GM19468 (cell line): ENCODE data around the gene AKAP1.

Source experiments
- ATAC-seq: cut with Tn5 transposase; IDR thresholded peaks from one replicate; pipeline ENCODE4 v1.9.1; 2021; ENCODE audit warnings: mild to moderate bottlenecking, moderate library complexity, moderate number of reproducible peaks; ENCODE audit not compliant: unreplicated experiment; ENCODE audit errors: extremely low read depth

The AKAP1 gene

DNA sequence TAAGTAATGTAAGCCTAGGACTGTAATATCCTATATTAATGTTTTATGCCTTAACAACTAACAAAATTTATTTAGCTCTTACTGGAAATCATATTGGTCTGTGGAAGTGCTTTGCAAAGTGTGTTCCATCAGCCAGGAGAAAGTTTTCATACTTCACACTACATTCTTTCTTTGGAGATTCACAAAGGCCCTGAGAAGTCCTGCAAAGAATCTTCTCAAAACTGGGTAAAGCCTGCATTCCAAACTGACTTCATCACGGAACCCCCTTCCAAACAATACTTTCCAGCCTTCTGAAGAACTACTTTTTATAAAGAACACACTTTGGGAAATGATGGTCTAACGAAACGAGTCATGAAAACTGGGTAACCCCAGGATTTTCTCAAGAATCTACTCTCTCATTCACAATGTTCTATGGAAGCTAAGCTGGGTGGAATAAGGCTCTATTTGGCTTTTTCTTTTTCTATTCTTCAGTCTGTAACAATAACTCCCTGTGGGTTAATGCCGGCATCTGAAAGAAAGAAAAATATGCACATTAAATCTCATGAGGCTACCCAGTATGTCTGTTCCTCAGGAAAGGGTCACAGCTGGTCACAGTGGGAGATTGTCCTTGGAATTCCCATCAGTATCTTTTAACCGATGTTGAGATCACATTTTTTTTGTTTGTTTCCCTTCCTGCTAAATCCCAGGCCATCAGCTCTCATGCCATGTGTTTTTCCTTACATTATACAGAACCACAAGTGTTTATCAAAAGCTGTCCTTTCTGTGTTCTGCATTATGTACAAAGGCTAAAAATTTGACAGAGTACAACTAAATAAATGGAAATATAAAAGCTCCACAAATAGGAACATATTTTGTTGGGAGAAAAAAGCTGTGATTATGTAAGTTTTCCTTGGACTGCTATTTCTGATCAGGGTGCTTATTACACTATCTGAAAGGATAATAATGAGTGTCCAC lies 12.8 kb upstream of the AKAP1 start:
- ATAC-seq = no peak

DNA sequence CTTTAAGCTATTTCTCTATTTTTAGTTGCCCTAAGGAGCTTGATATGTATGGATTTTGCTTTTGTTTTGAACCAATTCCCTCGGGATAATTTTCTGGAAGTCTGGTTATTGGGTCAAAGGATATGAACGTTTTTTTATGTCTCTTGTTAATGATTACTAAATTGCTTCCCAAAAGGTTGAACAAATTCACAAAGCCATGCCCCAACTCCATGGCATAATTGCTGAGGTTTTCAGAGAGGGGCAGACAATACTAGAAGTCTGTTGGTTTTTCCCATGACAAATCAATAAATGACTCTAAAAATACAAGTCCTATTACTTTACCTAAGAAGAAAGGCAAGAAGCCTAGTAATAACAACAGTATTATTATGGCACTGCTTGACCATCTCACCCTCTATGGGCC lies 11.4 kb upstream of the AKAP1 start:
- ATAC-seq = no peak

DNA sequence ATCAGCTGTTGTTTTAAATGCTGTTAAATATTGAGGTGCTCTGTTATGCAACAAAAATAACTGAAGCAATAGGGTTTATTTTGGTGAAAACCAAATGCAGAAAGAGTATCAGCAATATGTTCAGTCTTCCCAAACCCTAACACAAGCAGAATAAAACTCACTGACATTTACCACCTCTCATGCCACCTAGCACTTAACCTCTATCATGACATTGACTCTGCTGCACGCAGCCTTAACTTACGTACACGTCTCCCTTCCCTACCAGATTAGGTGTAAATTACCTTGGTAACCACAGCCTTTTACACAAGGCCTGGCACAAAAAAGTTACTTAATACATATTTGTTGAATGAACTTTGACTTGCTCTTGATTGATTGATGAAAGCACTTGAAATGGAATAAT lies 9.9 kb upstream of the AKAP1 start:
- no peak for ATAC-seq

DNA sequence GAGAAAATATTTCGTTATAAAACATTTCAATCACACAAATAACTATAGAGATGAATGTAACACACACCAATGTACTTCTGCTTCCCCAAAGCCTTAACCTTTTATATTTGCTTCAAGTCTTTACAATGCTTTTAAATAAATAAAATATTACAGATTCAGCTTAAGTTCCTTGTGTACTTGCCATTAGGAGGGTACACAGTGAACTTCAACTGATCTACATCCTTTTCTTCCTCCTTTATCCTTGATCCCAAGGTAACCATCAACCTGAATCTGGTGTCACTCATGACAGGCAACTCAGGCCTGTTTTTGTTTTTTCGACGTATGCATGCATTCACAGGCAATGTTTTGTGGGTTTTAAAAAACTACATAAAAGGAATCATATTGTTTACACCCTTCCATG lies 9.3 kb upstream of the AKAP1 start:
- ATAC-seq = no peak

DNA sequence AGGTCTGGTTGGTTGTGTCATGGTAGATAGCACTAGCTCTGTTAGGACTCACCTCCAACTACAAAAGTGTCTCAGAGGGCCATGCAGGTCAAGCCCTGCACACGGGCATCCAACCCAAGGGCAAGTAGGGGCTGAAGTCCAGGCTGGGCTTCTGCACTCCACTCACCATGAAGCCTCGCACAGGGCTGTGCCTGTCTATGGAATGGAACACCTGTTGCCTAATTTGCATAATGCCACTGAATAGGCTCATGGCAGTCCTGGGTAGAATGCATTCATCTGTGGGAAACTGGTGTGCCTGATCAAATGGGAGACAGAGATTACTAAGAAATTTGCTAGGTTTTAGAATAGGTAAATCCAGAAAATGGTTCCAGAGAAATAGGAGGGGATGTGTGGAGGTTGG lies 8.0 kb upstream of the AKAP1 start:
- ATAC-seq = no peak

DNA sequence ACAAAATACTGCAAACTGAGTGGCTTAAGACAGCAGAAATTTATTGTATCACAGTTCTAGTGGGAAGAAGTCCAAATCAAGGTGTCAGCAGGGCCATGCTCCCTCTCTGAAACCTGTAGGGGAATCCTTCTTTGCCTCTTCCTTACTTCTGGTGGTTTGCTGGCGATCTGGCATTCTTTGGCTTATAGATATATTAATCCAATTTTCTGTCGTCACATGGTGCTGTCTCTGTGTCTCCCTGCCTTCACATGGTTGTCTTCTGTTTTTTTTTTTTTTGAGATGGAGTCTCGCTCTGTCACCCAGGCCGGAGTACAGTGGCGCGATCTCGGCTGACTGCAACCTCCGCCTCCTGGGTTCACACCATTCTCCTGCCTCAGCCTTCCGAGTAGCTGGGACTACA lies 6.8 kb upstream of the AKAP1 start:
- ATAC-seq = no peak

DNA sequence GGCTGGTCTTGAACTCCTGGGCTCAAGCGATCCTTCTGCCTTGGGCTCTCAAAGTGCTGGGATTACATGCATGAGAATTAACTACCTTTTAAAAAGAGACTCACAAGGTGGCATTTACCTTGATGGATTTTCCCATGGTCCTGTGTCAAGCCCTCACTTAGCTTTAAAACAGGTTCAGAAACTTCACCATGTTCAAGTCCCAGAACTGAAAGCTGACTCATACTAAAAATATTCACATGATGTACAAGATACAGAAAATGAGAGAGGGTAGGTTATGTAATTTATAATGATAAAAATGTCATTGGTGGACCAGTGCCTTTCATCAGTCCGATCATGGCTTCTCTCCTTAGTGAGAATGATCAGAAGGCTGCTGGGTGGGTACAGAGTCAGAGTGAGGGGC lies 4.3 kb upstream of the AKAP1 start:
- ATAC-seq = no peak

DNA sequence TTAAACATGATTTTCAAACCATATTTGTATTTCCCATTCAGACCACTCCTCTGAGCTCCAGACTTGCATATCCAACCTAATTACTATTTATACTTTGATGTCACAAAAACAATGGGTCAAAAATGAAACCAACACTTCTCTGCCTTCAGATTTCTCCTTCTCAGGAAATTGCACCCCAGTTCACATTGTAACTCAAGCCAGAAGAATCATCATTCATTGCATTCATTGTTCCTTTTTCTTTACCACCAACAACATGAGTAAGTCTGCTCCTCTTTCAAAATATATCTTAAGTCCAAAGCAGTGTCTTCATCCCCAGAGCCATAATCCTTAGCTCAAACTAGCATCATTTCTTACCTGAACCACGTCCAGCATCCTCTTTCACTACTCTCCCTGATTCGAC lies 2.6 kb upstream of the AKAP1 start:
- ATAC-seq = no peak

DNA sequence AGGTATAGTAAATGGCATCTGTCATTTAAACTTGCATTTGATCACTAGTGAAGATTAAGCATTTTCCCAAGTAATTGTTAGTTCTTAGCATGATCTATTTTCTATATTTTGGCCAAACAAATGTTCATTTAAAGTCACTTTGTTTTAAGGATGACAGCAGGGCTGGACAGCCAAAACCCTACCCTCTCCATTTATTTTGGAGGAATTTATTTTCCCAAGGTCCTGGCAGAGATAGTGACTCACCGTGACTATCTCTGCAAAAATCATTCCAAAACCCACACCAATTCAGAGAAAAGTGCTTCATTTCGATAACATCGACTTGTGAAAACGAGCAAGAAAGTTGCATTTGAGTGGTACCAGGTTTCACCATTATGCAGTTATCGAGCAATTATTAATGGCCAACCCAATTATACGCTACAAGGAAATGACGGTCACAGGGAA lies 665 bp upstream of the AKAP1 start:
- no peak for ATAC-seq

DNA sequence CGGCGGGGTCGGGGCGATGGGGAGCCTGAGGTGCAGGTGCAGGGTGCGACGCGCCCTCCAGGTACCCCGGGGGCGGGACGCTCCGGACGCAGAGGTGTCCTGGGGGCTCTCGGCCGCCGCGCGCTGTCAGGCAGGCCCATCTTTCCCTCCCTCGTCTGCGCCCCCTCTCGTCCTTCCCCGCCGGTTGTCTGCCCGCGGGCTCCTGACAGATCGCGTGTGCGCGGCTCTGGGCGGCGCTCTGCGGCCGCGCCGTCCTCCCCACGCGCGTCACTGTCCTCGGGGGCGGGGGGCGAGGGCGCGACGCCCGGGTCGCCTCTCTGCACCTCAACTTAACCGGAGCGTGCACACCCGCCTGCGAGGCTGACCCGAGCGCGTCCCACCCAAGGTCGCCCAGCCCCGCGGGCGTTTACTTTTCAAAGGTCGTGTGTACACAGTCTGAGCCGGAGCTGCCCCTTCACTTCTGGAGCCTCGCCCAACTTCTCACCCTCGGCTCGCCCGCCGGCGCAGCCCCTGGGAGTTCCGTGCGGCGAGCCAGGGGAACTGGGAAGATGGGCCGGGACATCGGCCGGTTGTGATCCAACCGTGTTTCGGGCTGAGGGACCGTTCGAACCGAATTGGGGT lies 512 bp downstream of the AKAP1 start:
- no peak for ATAC-seq

DNA sequence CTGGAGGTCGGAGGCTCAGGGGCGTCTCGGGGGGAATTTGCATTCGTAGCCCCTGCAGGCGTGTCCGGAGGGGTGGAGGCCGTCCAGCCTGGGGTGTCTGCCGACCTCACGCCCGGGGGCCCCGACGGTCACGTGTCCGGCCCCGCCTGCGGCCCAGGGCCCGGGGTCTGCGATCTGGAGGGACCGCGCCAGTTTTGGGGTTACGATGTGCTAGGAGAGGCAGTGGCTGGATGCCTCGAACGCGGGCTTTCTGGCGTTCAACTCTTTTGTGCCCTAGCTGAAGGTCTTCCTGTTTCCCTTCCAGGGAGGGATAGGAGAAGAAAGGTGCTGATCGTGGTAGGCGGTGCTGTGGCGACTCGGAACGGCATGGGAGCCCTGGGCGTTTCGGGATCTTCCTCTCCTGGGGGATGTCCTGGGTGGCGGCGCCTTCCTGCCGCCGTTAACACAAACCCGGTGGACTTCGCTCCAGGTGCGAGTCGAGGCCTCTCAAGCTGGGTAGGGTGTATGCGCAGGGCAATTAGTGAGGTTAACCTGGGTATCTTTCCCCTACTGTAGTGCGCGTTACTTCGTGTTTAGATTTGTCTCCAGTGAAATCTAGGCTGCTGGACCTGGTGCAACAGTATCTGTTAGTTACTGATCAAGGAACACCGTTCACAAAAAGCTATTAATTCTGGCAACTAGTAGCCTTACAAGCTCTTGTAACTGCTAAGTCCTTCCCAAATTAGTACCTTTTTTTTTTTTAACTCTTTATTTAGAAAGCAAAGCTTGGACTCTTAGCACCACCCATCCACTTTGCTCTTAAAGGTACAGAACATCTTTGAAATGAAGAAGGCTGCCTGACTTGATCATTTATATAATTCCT lies 1.3 kb downstream of the AKAP1 start:
- ATAC-seq = no peak

DNA sequence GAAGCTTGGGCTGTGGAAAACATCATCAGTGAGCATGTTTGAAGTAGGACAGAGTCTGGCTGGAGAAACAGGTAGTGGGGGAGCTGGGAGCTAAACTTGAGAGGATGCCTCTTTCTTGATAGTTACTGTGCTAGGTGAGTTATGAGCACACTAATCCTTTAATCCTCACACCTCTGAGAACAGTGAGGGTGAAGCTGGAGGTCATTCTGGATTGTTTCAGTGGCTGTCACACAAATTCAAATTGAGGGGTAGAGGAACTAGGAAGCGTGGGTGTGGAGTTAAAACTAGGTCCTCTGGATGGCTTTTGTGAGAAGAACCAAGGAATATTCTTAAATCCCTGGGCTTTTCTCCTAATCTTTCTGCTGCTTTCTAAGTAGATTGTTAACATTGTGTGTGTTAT lies 3.3 kb downstream of the AKAP1 start:
- no peak for ATAC-seq

DNA sequence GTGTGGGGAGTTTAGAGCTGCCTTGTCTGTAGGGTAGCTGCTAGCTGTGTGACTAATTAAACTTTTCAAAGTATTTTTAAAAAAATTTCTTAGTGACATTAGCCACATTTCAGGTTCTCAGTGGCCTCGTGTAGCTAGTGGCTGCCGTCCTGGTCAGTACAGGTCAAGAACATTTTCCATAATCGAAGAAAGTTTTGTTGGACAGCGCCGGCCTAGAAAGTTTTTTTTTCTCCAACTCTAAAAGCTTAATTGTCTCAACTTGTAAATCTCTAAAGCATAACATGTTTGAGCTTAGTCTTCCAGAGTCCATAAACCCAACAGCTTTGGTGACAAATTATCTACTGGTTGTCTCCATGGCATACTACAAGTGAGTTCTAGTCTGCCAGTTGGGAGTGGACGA lies 4.3 kb downstream of the AKAP1 start:
- ATAC-seq = no peak

DNA sequence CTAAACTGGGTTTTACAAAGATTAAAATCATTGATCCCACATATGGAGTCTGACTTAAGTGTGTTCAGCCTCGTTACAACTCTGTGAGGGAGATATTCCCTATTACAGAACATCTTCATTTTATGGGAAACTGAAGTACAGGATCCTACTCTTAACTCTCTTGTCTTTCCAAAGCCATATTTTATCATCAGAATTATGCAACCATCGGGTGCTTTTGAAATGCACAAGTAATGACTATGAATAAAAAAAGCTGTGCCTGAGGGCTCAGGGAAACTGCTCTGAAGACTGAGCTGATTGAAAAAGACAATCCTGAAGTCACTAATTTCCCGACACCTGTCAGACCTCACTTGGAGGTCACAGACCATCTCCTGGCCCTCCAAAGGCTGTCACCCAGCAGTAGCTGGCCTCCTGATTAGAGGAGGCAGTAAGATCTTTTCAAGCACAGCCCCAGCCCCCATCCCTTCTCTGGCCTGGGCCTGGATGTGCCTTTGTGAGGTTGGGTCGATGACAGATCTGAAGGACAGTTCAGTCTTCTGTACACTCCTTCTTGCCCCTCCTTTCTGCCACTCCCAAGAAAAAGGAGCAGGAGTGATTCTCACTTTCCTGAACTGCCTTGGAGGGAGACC lies 5.6 kb downstream of the AKAP1 start:
- ATAC-seq = no peak

DNA sequence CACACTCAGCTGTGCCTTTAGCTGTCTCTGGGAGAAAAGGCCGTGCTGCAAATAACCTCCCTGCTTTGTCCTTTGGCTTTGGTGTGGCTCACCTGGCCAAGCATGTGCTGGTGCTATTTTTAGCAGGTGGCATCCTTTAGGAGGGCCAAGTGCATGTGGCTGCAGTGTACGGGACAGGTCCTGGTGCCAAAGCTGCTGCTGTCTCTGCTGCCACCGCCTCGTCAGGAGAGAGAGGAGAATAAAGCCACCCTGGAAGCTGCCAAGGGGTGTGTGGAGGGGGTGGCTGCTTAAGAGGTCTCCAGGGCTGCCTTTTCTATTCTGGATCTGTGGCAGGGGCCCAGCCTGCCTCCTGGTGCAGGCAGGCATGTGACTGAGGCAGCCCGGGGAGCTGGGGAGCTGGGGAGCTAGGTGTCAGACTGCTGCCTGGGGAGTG lies 6.2 kb downstream of the AKAP1 start:
- no peak for ATAC-seq

DNA sequence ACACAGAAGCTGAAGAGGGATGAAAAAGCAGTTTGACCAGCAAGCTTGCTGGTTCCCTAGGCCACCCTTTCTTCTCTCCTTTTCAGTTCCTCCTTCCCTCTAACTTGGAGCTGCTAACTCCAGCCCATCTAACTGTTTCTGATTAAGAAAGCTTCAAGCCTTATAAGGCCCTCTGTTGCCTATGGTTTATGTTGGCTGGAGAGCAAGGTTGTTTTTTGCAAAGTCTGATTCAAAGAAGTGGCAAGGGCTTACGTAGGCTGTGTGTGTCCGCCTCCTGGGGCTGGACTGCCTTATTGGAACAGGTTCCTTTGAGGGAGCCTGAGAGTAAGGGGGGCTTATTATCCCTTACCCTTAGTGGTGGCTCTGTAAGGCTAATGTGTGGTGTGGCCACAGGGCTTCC lies 7.1 kb downstream of the AKAP1 start:
- no peak for ATAC-seq

DNA sequence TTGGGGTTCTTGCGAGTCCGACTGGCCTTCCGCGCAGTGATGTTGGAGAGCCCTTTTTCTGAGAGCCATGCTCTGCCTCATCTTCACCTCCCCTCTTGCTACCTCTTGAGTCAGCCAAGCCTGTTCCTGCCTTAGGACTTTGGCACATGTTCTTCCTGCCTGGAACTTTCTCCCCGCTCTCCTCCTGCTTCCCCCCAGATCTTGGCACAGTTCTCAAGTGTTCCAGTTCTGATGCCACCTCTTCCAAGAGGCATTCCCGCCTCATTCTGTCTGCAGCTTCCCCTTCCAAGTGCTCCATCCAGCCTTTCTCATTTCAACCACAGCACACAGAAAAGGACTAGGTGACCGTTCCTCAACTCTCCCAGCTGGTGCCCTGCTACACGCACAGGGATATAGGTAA lies 7.7 kb downstream of the AKAP1 start:
- ATAC-seq = no peak

DNA sequence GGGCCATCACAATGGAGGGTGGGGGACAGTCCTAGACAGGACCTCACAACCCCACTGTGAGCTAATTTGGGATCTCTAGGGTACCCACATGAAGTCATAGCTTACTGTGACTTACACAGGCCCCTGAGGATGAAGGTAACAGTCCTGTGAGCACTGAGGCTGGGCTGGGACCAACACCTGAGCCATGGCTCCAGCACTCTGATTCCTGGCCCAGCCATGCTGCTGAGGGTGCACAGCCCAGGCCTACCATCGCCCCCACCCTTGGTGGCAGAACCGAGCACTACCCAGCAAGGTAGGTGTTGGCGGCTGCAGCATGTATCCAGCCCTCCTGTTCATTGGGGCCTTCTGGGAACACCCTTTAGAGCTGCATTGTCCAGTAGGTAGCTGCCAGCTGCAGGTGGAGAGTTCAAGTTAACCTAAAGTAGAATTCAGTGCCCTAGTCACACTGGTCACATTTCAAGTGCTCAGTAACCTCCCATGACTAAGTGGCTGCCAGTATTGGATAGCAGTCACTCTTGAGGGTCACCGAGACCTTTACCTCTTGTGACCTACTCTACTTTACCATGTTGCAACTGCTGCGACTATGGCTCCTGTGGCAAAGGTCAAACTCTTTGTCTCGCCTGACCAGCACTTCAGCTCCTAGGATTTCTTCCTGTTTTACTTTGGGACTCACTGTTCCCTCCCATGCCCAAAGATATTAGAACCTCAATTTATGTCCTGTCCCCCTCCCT lies 11.6 kb downstream of the AKAP1 start:
- no peak for ATAC-seq

DNA sequence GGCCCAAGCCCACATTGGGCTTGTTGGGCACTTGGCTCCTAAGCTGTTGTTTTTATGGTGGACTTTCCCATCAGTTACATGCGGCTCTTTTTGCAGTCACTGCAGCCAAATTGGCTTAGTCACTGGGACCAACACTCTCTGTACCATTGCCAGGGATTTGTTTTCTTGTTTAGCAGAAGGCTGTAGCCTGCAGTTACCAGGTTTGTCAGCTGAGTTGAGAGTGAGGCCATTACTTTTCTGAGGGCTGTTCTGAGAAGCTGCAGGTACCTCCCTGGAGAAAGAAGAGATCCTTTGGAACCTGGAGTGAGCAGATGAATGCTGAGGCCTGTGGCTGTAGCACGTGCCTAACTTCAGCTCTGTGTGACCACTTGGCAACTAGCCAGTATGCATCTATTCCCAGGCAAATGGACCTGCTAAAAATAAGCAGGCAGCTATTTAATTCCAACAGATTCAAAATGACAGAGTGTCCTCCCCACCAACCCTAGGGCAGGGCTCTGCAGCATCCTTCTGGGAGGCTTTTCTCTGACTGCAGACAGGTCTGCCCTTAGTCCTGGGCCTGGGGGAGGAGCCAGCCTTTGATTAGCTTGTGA lies 12.9 kb downstream of the AKAP1 start:
- no peak for ATAC-seq
